HG03469 (cell line): Measurements from ENCODE around the gene TRAPPC10.

ENCODE experiments used
- ATAC-seq: cut with Tn5 transposase; IDR thresholded peaks from one replicate; pipeline ENCODE4 v1.9.1; 2021; ENCODE audit warnings: mild to moderate bottlenecking, moderate library complexity, moderate number of reproducible peaks; ENCODE audit not compliant: unreplicated experiment

The TRAPPC10 gene

DNA sequence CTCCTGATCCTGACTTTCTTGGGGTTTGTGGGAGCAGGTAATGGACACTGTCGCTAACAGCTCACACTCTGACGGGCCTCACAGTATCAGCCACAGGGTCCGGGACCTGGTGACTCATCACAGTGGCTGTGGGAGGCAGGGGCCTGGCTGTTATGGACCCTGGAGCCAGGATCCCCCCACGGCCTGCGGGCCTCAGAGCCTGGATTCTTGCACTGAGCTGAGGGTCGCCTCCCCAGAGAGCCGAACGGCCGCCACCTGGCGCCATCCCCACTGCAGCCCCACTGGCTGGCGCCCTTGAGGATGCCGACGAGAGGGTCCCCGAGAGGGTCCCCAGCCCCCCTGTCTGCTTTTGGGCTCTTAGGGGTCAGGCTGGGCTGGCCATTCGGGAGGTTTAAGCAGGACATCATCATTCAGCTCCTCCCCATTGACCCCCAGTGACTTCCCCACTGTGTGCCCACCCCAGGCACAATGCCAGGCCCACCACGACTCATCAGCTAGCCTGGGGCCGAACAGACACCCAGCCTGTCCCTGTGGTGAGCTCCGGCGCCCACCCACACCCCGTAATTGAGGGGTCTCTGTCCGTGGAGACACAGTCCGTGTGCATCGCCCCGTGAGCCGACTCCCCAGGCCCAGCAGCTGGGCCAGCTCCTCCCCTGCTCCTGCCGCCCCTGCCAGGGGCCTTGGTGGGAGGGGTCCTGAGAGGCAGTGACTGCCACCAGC, 30.8 kb upstream of the TRAPPC10 start:
- ATAC-seq = no peak

DNA sequence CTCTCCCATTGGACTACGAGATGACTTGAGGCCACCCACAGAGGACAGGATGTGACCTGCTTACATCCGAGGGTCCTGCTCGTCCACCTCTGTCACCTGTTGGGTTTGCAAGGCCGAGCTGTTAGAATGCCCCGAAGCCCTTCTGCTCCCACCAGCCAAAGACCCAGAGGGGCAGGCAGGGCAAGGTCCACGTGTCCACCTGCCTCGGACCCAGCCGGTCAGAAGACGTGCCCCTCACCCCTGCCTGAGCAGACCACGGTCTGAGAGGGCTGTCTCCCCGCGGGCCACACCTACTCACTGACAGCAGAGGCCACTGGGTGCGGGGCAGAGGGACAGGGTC, 30.3 kb upstream of the TRAPPC10 start:
- no peak for ATAC-seq

DNA sequence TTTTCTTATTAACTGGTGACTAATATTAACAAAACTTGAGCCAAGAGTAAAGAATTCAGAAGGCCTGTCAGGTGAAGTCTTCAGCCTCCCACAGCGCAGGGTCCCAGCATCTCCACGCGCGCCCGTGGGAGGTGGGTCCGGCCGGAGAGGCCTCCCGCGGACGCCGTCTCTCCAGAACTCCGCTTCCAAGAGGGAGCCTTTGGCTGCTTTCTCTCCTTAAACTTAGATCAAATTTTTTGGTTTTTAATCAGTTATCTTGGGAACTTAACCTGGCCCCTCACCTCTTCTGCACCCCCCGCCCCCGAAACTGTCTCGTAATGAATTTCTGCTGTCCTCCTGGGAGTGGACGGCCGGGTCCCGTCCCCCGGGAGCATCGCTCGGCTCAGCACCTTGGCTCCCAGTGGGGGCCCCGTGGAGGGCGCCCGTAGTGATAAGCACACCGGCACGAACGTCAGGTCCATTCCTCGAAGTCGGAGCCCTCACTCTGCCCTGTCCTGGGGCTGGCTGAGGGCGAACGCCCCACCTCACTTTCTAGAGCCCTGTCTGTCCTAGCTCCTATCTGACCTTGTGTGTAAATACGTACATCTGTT, 29.5 kb upstream of the TRAPPC10 start:
- ATAC-seq = no peak

GRCh38 chr21:43983390-43983789, 28.7 kb upstream of the TRAPPC10 start:
- no peak for ATAC-seq

- no peak for ATAC-seq
These were observed 28.2 kb upstream of the TRAPPC10 start for GRCh38 chr21:43983860-43984420.

DNA sequence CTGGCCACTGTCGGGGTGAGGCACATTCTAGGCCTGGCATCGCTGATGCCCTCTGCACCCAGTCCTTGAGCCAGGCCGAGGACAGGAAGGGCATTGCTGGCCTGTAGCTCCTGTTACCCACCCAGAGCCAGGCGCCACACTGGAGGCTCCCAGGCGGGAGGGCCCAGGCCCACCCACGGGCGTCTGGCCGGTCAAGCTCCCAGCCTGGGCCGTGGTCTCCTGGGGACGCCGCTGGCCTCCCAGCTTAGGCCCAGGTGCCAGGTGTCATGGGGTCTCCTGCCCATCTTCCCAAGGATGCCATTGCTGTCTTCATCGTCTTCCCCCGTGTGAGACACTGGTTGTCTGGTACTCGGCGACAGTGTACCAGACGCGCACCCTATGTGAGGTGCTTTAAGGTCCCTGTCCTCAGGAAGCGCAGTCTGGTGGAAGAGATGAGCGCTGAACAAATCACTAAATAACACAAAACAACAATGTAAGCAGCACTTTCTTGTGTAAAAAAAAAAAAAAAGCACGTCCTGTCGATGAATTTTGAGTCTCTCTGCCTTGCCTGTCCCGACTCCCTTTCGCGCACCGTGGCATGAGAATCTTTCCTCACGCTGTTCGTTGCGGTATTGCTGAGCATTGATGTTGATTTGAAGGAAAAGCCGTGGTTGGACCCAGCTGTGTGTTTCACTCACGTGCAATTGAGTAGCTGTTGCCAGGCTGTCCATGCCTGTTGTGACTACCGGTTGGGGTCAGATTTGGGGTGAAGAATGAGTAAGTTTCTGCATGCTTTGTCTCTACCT, 27.0 kb upstream of the TRAPPC10 start:
- no peak for ATAC-seq

- ATAC-seq = no peak
These were observed 26.3 kb upstream of the TRAPPC10 start for GRCh38 chr21:43985690-43986251.

DNA sequence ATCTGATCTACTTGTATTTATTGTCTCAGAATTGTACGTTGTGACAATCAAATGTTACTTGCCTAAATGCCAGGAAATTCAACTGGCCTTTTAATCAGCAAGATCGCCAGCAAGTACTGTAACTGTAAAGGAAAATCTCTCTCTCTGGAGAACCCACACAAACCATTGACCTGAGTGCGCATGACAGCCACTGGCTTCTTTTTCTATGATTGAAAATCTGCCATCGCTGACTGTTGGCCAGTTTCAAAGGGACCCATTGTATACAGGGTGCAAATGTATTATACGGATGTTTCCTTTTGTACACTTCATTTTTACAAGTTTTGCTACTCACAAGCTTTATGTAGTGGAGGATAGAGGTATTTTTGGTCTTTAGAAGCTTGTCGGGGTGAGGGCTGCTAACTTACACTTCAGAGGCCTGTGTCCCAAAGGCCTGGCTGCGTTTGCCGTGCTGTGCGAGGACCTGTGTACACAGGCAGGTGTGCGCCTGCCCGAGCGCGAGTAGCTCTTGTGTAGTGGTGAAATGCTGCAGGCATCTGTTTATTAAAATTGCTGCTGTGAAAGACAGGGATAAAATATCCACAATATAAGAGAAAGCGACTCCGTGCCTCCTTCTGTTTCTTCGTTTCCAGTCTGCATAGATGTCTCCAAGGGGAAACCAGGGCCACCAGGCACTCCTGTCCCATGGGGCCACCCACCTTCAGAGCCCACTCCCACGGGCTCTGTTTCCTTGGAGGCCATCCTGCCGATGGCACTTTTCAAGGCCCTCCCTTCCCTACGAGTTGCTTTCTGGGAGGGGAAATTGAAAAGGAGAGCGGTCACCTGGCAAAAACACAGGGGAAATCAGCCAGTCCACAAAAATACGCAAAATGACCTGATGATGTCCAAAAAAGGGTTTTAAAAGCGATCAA, 25.3 kb upstream of the TRAPPC10 start:
- ATAC-seq = no peak

DNA sequence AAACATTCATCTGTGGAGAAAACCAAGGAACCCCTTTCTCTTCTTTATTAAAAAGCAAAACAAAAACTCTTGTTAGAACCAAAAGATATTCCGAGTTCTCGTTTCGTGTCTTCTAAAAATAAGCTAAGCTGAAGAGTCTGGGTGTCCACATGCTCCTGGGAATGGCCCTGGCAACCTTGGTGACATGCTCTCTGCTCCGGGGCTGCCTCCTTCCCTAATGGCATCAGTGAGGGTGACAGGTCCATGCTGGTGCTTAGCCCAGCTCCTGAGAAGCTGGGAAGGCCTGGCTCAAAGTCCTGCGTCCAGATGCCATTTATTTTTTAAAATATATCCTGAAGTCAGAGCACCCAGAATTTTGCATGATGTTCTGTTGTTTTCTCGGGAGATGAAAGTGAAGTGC, 24.6 kb upstream of the TRAPPC10 start:
- no peak for ATAC-seq

DNA sequence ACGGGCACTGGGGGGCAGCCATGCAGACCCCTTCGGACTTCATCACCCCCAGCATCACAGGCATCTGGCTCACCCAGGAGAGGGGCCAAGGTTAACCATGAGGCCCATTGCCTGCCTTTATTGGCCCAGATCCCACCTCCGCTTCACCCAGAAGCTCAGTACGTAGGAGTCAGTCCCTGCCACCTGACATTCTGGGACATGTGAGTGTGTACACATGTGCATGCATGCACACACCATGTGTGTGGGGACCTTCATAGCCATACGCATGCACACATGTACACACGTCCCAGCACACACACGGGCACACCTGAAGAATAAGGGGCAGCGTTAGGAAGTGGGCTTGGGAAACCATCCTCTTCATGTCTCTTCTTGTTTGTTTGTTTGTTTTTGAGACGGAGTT, 24.1 kb upstream of the TRAPPC10 start:
- ATAC-seq = no peak

- no peak for ATAC-seq
These were observed 23.4 kb upstream of the TRAPPC10 start for GRCh38 chr21:43988506-43989230.

DNA sequence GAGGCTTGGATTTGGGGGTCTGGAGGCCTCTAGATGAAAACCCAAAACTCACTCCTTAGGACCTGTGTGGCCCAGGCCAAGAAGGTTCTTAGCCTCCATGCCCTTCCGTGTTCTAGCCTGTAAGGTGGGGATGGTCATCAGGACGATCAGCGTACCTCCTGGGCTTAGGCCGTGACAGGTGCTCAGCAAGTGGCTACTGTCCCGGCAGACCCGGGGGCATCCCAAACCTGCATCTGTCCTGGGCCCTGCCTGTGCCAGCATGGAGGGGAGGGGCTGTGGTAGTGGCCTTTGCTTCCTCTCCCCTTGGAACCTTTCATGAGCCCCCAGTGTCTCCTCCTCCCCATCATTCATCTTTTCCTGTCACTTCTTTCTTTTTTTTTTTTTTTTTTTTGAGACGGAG, 22.7 kb upstream of the TRAPPC10 start:
- ATAC-seq = no peak

- no peak for ATAC-seq
These were observed 20.6 kb upstream of the TRAPPC10 start for GRCh38 chr21:43991447-43991991.

- no peak for ATAC-seq
These were observed 20.0 kb upstream of the TRAPPC10 start for GRCh38 chr21:43992121-43992520.

DNA sequence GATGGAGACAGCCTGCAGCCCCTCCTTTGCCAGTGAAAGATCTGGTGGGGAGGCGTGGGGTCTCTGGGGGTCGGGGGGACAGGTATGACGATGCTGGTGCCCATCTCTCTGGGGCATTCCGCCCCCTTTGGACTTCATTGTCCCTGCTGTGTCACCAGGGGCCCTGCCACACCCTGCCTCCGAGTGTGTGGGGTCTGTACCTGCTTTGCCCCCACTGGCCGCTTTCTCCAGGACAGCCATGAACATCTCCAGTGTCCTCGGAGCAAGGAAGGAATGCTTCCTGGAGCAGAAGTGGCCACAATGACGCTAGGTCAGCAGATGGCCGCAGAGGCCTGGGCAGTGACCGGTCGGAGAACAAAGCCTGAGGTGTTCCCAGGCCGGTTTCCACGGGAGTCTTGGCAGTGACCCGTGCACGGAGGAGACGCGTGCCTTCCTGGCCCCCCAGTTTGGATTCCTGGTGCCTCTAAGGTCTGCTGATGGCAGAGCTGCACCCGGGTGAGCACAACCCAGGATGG, 18.6 kb upstream of the TRAPPC10 start:
- no peak for ATAC-seq

DNA sequence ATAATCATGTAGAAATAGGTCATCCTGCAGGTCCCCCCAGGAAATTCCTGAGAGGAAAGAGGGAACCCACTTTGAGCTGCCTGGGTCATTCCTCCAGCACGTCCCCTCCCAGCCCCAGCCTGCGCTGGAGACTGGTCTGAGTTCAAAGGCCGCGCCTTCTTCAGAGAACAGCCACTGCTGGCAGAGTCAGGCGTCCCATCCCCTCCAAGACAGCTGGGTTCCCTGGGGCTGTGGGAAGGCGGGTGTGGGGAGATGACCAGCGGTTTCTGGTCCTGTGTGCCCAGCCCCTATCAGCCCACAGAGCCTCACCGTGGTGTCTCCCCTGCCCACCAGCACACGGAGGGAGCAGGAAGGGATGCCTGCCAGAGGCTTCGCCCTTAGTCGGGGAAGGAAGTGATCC, 18.0 kb upstream of the TRAPPC10 start:
- no peak for ATAC-seq

DNA sequence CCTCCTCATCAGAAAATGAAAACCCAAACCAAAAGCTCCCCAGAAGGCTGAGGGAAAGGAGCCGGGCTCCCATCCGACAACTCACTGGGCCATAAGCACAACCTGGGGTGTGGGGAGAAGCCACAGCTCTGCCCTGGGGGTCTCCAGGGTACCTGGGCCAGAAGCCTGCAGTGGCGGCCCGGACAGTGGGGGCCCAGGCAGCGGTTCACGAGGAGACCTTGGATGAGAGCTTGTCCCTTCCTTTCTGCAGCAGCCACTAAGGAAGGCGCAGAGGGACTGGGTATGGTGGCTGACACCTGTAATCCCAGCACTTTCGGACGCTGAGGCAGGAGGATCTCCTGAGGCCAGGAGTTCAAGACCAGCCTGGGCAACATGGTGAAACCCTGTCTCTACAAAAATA, 17.5 kb upstream of the TRAPPC10 start:
- no peak for ATAC-seq

- ATAC-seq = no peak
These were observed 16.5 kb upstream of the TRAPPC10 start for GRCh38 chr21:43995521-43996105.
